OCI-LY7 (cell line): ENCODE data around the gene S100A9. TPM values are rescaled to one million over a fixed set of nuclear protein-coding genes. Genes with fewer than 3 reads are reported as not detected.

Experiments used
- BruUV-seq: library from RNA; stranded (reverse); fragments of 400-500 nt; replicated peaks from 2 replicates; lab custom pipeline; 2021; lab: Mats Ljungman, UMichigan
- CTCF ChIA-PET: fragments of 300-600 bp; sonication (Branson Sonifier 250); formaldehyde crosslinking; loops from one replicate; lab custom pipeline; 2022; ENCODE audit warnings: antibody characterized with exemption; ENCODE audit not compliant: unreplicated experiment; lab: Charles Lee
- POLR2A ChIA-PET: fragments of 300-600 bp; sonication (Branson Sonifier 250); formaldehyde crosslinking; loops from one replicate; lab custom pipeline; 2022; ENCODE audit warnings: antibody characterized with exemption; lab: Charles Lee
- DNase-seq: peaks from one replicate; pipeline ENCODE4 v3.0.0-alpha.2; 2015; ENCODE audit warnings: low spot score
- H2AFZ ChIP-seq: fragments of 200-600 bp; sonication (generic), shearing (Covaris generic); 2 replicates; pipeline ENCODE4 v1.6.1; 2014; ENCODE audit warnings: mild to moderate bottlenecking, antibody characterized with exemption, low read length, moderate library complexity
- H3K27ac ChIP-seq: fragments of 200-600 bp; sonication (generic); 2 replicates; pipeline ENCODE4 v1.5.1; 2014; ENCODE audit warnings: mixed run types, low read depth, mild to moderate bottlenecking, moderate library complexity, low read length, inconsistent platforms; ENCODE audit not compliant: poor library complexity, severe bottlenecking
- H3K36me3 ChIP-seq: fragments of 200-600 bp; sonication (generic); 2 replicates; pipeline ENCODE4 v1.6.1; 2014; ENCODE audit warnings: mild to moderate bottlenecking, antibody characterized with exemption, low read length, moderate library complexity, mixed read lengths; ENCODE audit not compliant: insufficient read depth
- H3K4me1 ChIP-seq: fragments of 200-600 bp; sonication (generic); 2 replicates; pipeline ENCODE4 v1.5.1; 2014; ENCODE audit warnings: mild to moderate bottlenecking, low read length; ENCODE audit not compliant: insufficient read depth, poor library complexity, severe bottlenecking
- H3K4me2 ChIP-seq: fragments of 200-600 bp; sonication (generic); 2 replicates; pipeline ENCODE4 v1.6.1; 2014; ENCODE audit warnings: mild to moderate bottlenecking, low read length
- H3K4me3 ChIP-seq: fragments of 200-600 bp; sonication (generic); 2 replicates; pipeline ENCODE4 v1.5.1; 2014; ENCODE audit warnings: mild to moderate bottlenecking, low read depth, low read length; ENCODE audit not compliant: poor library complexity, severe bottlenecking
- H3K79me2 ChIP-seq: fragments of 200-600 bp; sonication (generic); 2 replicates; pipeline ENCODE4 v1.6.1; 2016; ENCODE audit warnings: low read depth, mild to moderate bottlenecking, low read length, moderate library complexity, mixed read lengths; ENCODE audit not compliant: insufficient read depth
- H3K9me2 ChIP-seq: fragments of 200-600 bp; sonication (generic); 2 replicates; pipeline ENCODE4 v1.6.1; 2016; ENCODE audit warnings: mild to moderate bottlenecking, low read length, mixed read lengths; ENCODE audit not compliant: insufficient read depth
- H3K9me3 ChIP-seq: fragments of 200-600 bp; sonication (generic); 2 replicates; pipeline ENCODE4 v1.6.1; 2014; ENCODE audit warnings: mild to moderate bottlenecking, mixed run types, low read length, mixed read lengths
- H4K20me1 ChIP-seq: fragments of 200-600 bp; sonication (generic); 2 replicates; pipeline ENCODE4 v1.6.1; 2014; ENCODE audit warnings: mild to moderate bottlenecking, antibody characterized with exemption, low read length, moderate library complexity, mixed read lengths; ENCODE audit not compliant: insufficient read depth
- EZH2phosphoT487 ChIP-seq: fragments of 200-600 bp; sonication (generic); IDR thresholded peaks from 2 replicates; pipeline ENCODE4 v1.6.1; 2018; ENCODE audit warnings: low read depth, borderline replicate concordance, mild to moderate bottlenecking, mixed run types, antibody characterized with exemption, low read length, moderate library complexity, mixed read lengths
- intact Hi-C: fragments of 100-400 bp; cut with micrococcal nuclease; formaldehyde crosslinking; loops from one replicate; pipeline ENCODE4 v1.10.0; 2022; ENCODE audit not compliant: unreplicated experiment
- total RNA-seq, 2 experiments: library from RNA; depleted of rRNA in 1 of 2; stranded (reverse); fragments of >200 nt in 1 of 2; shearing (Covaris generic) in 1 of 2; gene quantifications; 2 replicates each; pipeline ENCODE4 v1.2.3, GENCODE V29; 2014 to 2022
- TF ChIP-seq, protein P1 (sequence below): fragments of 200-600 bp; sonication (generic); conservative IDR thresholded peaks from 2 replicates; pipeline ENCODE4 v1.5.1; 2014; ENCODE audit warnings: mild to moderate bottlenecking, antibody characterized with exemption, low read length, moderate library complexity, mixed read lengths

Gene S100A9
- total RNA-seq, 2 experiments from 2014 or later = not detected

DNA sequence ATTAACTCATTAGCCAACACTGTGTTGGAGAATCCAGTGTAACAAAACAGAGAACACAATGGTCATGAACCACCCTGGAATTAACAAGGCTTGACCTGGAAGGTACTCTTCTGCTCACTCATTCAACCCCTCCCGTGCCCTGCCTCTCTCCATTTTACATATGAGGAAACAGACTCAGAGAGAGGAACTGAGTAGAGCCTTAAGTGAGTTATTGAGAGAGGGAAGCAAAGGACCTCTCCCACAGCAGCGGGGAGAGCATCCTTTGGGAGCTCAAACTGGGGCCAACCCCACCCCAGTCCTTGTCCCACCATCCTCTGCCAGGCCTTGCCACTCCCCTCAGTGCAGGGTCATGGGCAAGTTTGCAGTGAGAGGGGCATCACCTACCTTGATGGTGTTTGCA, 16.4 kb downstream of the S100A9 start:
- no peaks in the 10 kb centered on the region for H3K36me3 ChIP-seq
- no TSS peak for BruUV-seq
- H3K4me3 ChIP-seq = no peak overlapping the region
- CTCF ChIA-PET = no interaction called here
- intact Hi-C loops = no loop called here
- TF ChIP-seq, protein P1, sequence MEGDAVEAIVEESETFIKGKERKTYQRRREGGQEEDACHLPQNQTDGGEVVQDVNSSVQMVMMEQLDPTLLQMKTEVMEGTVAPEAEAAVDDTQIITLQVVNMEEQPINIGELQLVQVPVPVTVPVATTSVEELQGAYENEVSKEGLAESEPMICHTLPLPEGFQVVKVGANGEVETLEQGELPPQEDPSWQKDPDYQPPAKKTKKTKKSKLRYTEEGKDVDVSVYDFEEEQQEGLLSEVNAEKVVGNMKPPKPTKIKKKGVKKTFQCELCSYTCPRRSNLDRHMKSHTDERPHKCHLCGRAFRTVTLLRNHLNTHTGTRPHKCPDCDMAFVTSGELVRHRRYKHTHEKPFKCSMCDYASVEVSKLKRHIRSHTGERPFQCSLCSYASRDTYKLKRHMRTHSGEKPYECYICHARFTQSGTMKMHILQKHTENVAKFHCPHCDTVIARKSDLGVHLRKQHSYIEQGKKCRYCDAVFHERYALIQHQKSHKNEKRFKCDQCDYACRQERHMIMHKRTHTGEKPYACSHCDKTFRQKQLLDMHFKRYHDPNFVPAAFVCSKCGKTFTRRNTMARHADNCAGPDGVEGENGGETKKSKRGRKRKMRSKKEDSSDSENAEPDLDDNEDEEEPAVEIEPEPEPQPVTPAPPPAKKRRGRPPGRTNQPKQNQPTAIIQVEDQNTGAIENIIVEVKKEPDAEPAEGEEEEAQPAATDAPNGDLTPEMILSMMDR = no peak
- TF ChIP-seq EZH2phosphoT487 = no peak
- no peaks in the 10 kb centered on the region for H3K9me2 ChIP-seq
- no peaks in the 10 kb centered on the region for H3K4me1 ChIP-seq
- H3K79me2 ChIP-seq = no peaks in the 10 kb centered on the region
- H2AFZ ChIP-seq = no peak overlapping the region
- no peak overlapping the region for H3K27ac ChIP-seq
- H3K9me3 ChIP-seq = no peaks in the 10 kb centered on the region
- POLR2A ChIA-PET = no interaction called here
- no peak for DNase-seq
- no peak overlapping the region for H3K4me2 ChIP-seq
- no peaks in the 10 kb centered on the region for H4K20me1 ChIP-seq

DNA sequence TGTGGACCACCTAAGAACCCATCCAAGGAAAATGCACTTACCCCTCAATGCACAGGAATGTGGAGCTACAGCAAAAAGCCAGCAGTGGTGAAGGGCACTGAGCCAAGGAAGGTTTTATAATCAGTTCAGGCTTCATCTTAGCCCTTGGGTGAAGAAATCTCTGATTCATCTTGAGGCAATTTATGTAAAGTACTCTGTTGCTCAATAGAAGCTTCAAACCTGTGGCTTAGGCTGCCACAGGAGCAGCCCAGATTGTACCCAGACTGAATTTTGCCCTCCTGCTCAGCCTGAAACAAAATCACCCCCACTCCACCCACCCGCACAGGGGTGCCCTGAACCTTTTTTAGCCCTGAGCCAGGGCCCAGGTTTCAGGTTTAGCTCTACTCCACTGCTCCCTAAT, 17.9 kb downstream of the S100A9 start, which contains the start of gene S100A12:
S100A12 (minus strand) TSS at position 111 of the 400 bp plus-strand sequence. CDS start 1,029 bp downstream, outside the sequence.
- ChIA-PET POLR2A (no interaction called here), CTCF (no interaction called here)
- intact Hi-C loops = no loop called here
- H3K4me2 ChIP-seq = no peak within 1 kb of the TSS
- H4K20me1 ChIP-seq = no peaks in the 10 kb centered on the region
- no peaks in the 10 kb centered on the region for H3K36me3 ChIP-seq
- no TSS peak for BruUV-seq
- no peak within 1 kb of the TSS for H2AFZ ChIP-seq
- no peaks in the 10 kb centered on the region for H3K9me3 ChIP-seq
- H3K4me1 ChIP-seq = no peaks in the 10 kb centered on the region
- TF ChIP-seq, protein P1 = no peak
- no peak for TF ChIP-seq EZH2phosphoT487
- H3K79me2 ChIP-seq = no peaks in the 10 kb centered on the region
- no peak within 1 kb of the TSS for H3K4me3 ChIP-seq
- no peak for DNase-seq
- no peak within 1 kb of the TSS for H3K27ac ChIP-seq
- no peaks in the 10 kb centered on the region for H3K9me2 ChIP-seq

DNA sequence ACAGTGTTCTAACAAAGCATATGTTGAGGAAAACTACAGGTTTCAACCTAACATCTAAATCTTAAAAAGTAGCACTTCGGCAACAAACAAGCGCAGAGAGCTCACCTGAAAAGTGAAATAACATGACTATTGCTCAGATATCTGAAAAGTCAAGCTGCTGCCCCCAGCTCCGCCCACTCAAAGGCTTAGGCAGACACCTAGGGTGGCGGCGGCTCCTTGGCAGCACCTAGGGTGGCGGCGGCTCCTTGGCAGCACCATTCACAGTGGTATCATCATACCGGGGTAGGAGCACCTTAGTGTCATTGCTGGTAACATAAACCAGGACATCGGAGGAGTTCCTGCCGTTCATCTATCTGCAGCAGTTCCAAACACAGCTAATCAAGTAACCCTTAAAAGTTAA, 21.9 kb downstream of the S100A9 start:
- no TSS peak for BruUV-seq
- intact Hi-C loops = no loop called here
- Histone ChIP-seq H3K27ac (no peak overlapping the region), H3K79me2 (no peaks in the 10 kb centered on the region), H3K4me2 (no peak overlapping the region), H3K36me3 (no peaks in the 10 kb centered on the region), H3K9me3 (no peaks in the 10 kb centered on the region), H3K9me2 (no peaks in the 10 kb centered on the region), H4K20me1 (no peaks in the 10 kb centered on the region), H3K4me3 (no peak overlapping the region), H2AFZ (no peak overlapping the region), H3K4me1 (no peaks in the 10 kb centered on the region)
- TF ChIP-seq, protein P1 = no peak
- no peak for TF ChIP-seq EZH2phosphoT487
- DNase-seq = no peak
- POLR2A ChIA-PET = no interaction called here
- CTCF ChIA-PET = no interaction called here
